ENCODE data around the gene NR4A3. TPM values are rescaled to one million over a fixed set of nuclear protein-coding genes. Genes with fewer than 3 reads are reported as not detected.

Gene NR4A3
- total RNA-seq, 2 experiments from 2014 or later: 3.6 to 20.4 TPM

GRCh38 chr9:99819856-99820684 is 1.6 kb upstream of the NR4A3 start:
- peak; percentile 95 for DNase-seq
- Mint-ChIP-seq H3K4me3 (peak overlapping the region; percentile 94), H3K27ac (peak overlapping the region; percentile 88), H3K36me3 (peaks cover 4% of the 10 kb centered on the region), H3K27me3 (peaks cover 27% of the 10 kb centered on the region), H3K4me1 (peaks cover 39% of the 10 kb centered on the region), H3K9me3 (ENCODE audit: low read depth) (no peaks in the 10 kb centered on the region)
- ATAC-seq: peak; percentile 54
- CTCF ChIA-PET: interaction anchor here (1.0 to 1.1 kb wide), 3 partner anchors 10 to 195 kb away, joined by 3 to 7 read pairs (median 3); no protein-coding TSS in a partner anchor

- peak overlapping the region; percentile 88 for H3K27ac Mint-ChIP-seq
- CTCF ChIA-PET: interaction anchor here (1.0 to 2.1 kb wide), 4 partner anchors 10 to 191 kb away, joined by 4 to 7 read pairs (median 4); partner anchors contain the start of gene STX17
- peaks cover 2% of the 10 kb centered on the region for H3K36me3 Mint-ChIP-seq
- H3K4me1 Mint-ChIP-seq: peaks cover 43% of the 10 kb centered on the region
- H3K27me3 Mint-ChIP-seq: peaks cover 31% of the 10 kb centered on the region
- ATAC-seq (no peak), DNase-seq (peak; percentile 75)
- peak overlapping the region; percentile 94 for H3K4me3 Mint-ChIP-seq
- H3K9me3 Mint-ChIP-seq (ENCODE audit: low read depth): no peaks in the 10 kb centered on the region
Measured at GRCh38 chr9:99820685-99821395, 845 bp upstream of the NR4A3 start.

- Mint-ChIP-seq H3K4me3 (peak overlapping the region; percentile 94), H3K27ac (peak overlapping the region; percentile 88), H3K36me3 (peaks cover 5% of the 10 kb centered on the region), H3K27me3 (peaks cover 27% of the 10 kb centered on the region), H3K9me3 (ENCODE audit: low read depth) (no peaks in the 10 kb centered on the region), H3K4me1 (peaks cover 48% of the 10 kb centered on the region)
- DNase-seq (peak; percentile 68), ATAC-seq (no peak)
- CTCF ChIA-PET: interaction anchor here (0.9 to 3.1 kb wide), 7 partner anchors 11 to 591 kb away, joined by 3 to 30 read pairs (median 4); partner anchors contain the start of gene STX17
Measured at GRCh38 chr9:99822109-99822805, 572 bp downstream of the NR4A3 start.

- no peak for ATAC-seq
- peaks cover 9% of the 10 kb centered on the region for H3K36me3 Mint-ChIP-seq
- H3K9me3 Mint-ChIP-seq (ENCODE audit: low read depth): no peaks in the 10 kb centered on the region
- peak overlapping the region; percentile 88 for H3K27ac Mint-ChIP-seq
- CTCF ChIA-PET: interaction anchor here (0.9 to 3.1 kb wide), 6 partner anchors 46 to 592 kb away, joined by 3 to 30 read pairs (median 4); partner anchors contain the start of gene STX17
- DNase-seq: peak; percentile 47
- peaks cover 54% of the 10 kb centered on the region for H3K4me1 Mint-ChIP-seq
- H3K4me3 Mint-ChIP-seq: peak overlapping the region; percentile 94
- H3K27me3 Mint-ChIP-seq: peaks cover 30% of the 10 kb centered on the region
Measured at GRCh38 chr9:99822806-99823591, 1.3 kb downstream of the NR4A3 start.

- peaks cover 9% of the 10 kb centered on the region for H3K36me3 Mint-ChIP-seq
- CTCF ChIA-PET: interaction anchor here (0.8 to 3.1 kb wide), 25 partner anchors 9 to 521 kb away, joined by 3 to 30 read pairs (median 5); partner anchors contain the start of gene STX17
- peaks cover 47% of the 10 kb centered on the region for H3K4me1 Mint-ChIP-seq
- no peak for ATAC-seq
- H3K9me3 Mint-ChIP-seq (ENCODE audit: low read depth): no peaks in the 10 kb centered on the region
- peaks cover 28% of the 10 kb centered on the region for H3K27me3 Mint-ChIP-seq
- H3K4me3 Mint-ChIP-seq: peak overlapping the region; percentile 94
- peak; percentile 66 for DNase-seq
- H3K27ac Mint-ChIP-seq: no peak overlapping the region
Measured at GRCh38 chr9:99823681-99824377, 2.1 kb downstream of the NR4A3 start.

- H3K9me3 Mint-ChIP-seq (ENCODE audit: low read depth): no peaks in the 10 kb centered on the region
- peaks cover 28% of the 10 kb centered on the region for H3K27me3 Mint-ChIP-seq
- ATAC-seq (peak; percentile 5), DNase-seq (peak; percentile 85)
- H3K27ac Mint-ChIP-seq: peak overlapping the region; percentile 28
- H3K4me3 Mint-ChIP-seq: peak overlapping the region; percentile 94
- H3K36me3 Mint-ChIP-seq: peaks cover 14% of the 10 kb centered on the region
- CTCF ChIA-PET: interaction anchor here (0.7 to 3.1 kb wide), 34 partner anchors 10 to 522 kb away, joined by 3 to 30 read pairs (median 4); partner anchors contain the start of gene STX17
- peaks cover 46% of the 10 kb centered on the region for H3K4me1 Mint-ChIP-seq
Measured at GRCh38 chr9:99824378-99825171, 2.9 kb downstream of the NR4A3 start.

GRCh38 chr9:99825172-99826046 is 3.7 kb downstream of the NR4A3 start:
- ATAC-seq: no peak
- CTCF ChIA-PET: interaction anchor here (0.7 to 3.1 kb wide), 34 partner anchors 9 to 499 kb away, joined by 3 to 30 read pairs (median 4); partner anchors contain the start of gene STX17
- Mint-ChIP-seq H3K27ac (no peak overlapping the region), H3K36me3 (peaks cover 17% of the 10 kb centered on the region), H3K4me3 (peak overlapping the region; percentile 94), H3K9me3 (ENCODE audit: low read depth) (no peaks in the 10 kb centered on the region), H3K27me3 (peaks cover 28% of the 10 kb centered on the region), H3K4me1 (peaks cover 46% of the 10 kb centered on the region)
- DNase-seq: no peak

GRCh38 chr9:99826579-99826978 is 4.9 kb downstream of the NR4A3 start:
- H3K36me3 Mint-ChIP-seq: peaks cover 17% of the 10 kb centered on the region
- H3K4me3 Mint-ChIP-seq: no peak overlapping the region
- ATAC-seq (no peak), DNase-seq (no peak)
- H3K4me1 Mint-ChIP-seq: peaks cover 46% of the 10 kb centered on the region
- H3K27ac Mint-ChIP-seq: no peak overlapping the region
- CTCF ChIA-PET: interaction anchor here (0.8 to 1.3 kb wide), 4 partner anchors 37 to 390 kb away, joined by 3 to 6 read pairs (median 4); partner anchors contain the start of gene STX17
- H3K27me3 Mint-ChIP-seq: peaks cover 28% of the 10 kb centered on the region
- no peaks in the 10 kb centered on the region for H3K9me3 Mint-ChIP-seq (ENCODE audit: low read depth)

- peaks cover 46% of the 10 kb centered on the region for H3K4me1 Mint-ChIP-seq
- peaks cover 17% of the 10 kb centered on the region for H3K36me3 Mint-ChIP-seq
- CTCF ChIA-PET: interaction anchor here (1.0 to 1.4 kb wide), 3 partner anchors 58 to 186 kb away, joined by 3 to 4 read pairs (median 4); no protein-coding TSS in a partner anchor
Measured at GRCh38 chr9:99827244-99827643, 5.6 kb downstream of the NR4A3 start.

GRCh38 chr9:99828054-99828416 is 6.3 kb downstream of the NR4A3 start:
- peaks cover 17% of the 10 kb centered on the region for H3K36me3 Mint-ChIP-seq
- H3K27ac Mint-ChIP-seq: no peak overlapping the region
- CTCF ChIA-PET: interaction anchor here (1.2 to 1.4 kb wide), 2 partner anchors 57 to 183 kb away, joined by 4 read pairs; no protein-coding TSS in a partner anchor
- ATAC-seq: no peak
- H3K4me3 Mint-ChIP-seq: no peak overlapping the region
- H3K9me3 Mint-ChIP-seq (ENCODE audit: low read depth): no peaks in the 10 kb centered on the region
- peaks cover 25% of the 10 kb centered on the region for H3K27me3 Mint-ChIP-seq
- no peak for DNase-seq
- peaks cover 41% of the 10 kb centered on the region for H3K4me1 Mint-ChIP-seq

More at GRCh38 chr9:99827244-99827643, 5.6 kb downstream of the NR4A3 start:
- H3K27me3 Mint-ChIP-seq: peaks cover 28% of the 10 kb centered on the region
- ATAC-seq (no peak), DNase-seq (no peak)
- no peak overlapping the region for H3K27ac Mint-ChIP-seq
- no peaks in the 10 kb centered on the region for H3K9me3 Mint-ChIP-seq (ENCODE audit: low read depth)
- H3K4me3 Mint-ChIP-seq: no peak overlapping the region

Data from activated CD8-positive, alpha-beta memory T cell treated with anti-CD3 and anti-CD28 coated beads, Interleukin-2, amount 10 ng/mL, durations not matched to agents 7 days and 5 days (primary cell).